SK-N-SH (cell line): ENCODE results near the gene AP1S1. TPM values are rescaled to one million over a fixed set of nuclear protein-coding genes. Genes with fewer than 3 reads are reported as not detected.

Experiments used
- CTCF ChIA-PET: fragments of 300-600, 350-600 bp; formaldehyde crosslinking; extraction: SDS; loops from one replicate; lab custom pipeline; 2021; lab: Yijun Ruan, JAX
- POLR2A ChIA-PET: fragments of 350-600 bp; sonication (Branson Sonifier 250); formaldehyde crosslinking; extraction: SDS; loops from one replicate; lab custom pipeline; 2020; ENCODE audit warnings: antibody characterized with exemption, inconsistent platforms; lab: Yijun Ruan, JAX
- DNase-seq: peaks from one replicate; pipeline ENCODE4 v3.0.0; 2012
- H2AFZ ChIP-seq: fragments of 200-600 bp; sonication (generic); 2 replicates; pipeline ENCODE4 v1.8.1; 2016; ENCODE audit warnings: antibody characterized with exemption, mild to moderate bottlenecking, low read depth
- H3F3A ChIP-seq: fragments of 200-600 bp; sonication (generic); replicated peaks from 2 replicates; pipeline ENCODE3; 2016; ENCODE audit warnings: antibody characterized with exemption, mild to moderate bottlenecking; ENCODE audit not compliant: insufficient read depth
- H3K27ac ChIP-seq, 2 experiments: fragments of 200-500 bp in 1 of 2; fragments of 200-600 bp in 1 of 2; sonication (Bioruptor generic) in 1 of 2; sonication (generic), shearing (Covaris generic) in 1 of 2; 2 replicates each; pipeline versions ENCODE4 v1.5.1 to v1.6.1; 2014 to 2016; ENCODE audit warnings: low read depth in 2 of 2, inconsistent platforms in 1 of 2, low read length in 1 of 2, mild to moderate bottlenecking in 1 of 2, mixed read lengths in 1 of 2
- H3K27me3 ChIP-seq: fragments of 200-600 bp; sonication (generic), shearing (Covaris generic); 2 replicates; pipeline ENCODE4 v1.6.1; 2016; ENCODE audit warnings: mixed run types; ENCODE audit not compliant: insufficient read depth
- H3K36me3 ChIP-seq, 2 experiments: fragments of 200-500 bp in 1 of 2; fragments of 200-600 bp in 1 of 2; sonication (Bioruptor generic) in 1 of 2; sonication (generic) in 1 of 2; replicated peaks in 1 of 2; 2 replicates each; pipeline versions ENCODE3 to v1.5.1; 2014 to 2016; ENCODE audit warnings: low read length in 1 of 2, mild to moderate bottlenecking in 1 of 2; ENCODE audit not compliant: insufficient read depth in 2 of 2, control insufficient read depth in 1 of 2
- H3K4me1 ChIP-seq, 2 experiments: fragments of 200-500 bp in 1 of 2; fragments of 200-600 bp in 1 of 2; sonication (Bioruptor generic) in 1 of 2; sonication (generic), shearing (Covaris generic) in 1 of 2; 2 replicates each; pipeline versions ENCODE4 v1.5.1 to v1.6.1; 2014 to 2016; ENCODE audit warnings: low read depth in 1 of 2, low read length in 1 of 2, mixed run types in 1 of 2; ENCODE audit not compliant: insufficient read depth in 2 of 2, control insufficient read depth in 1 of 2
- H3K4me2 ChIP-seq: fragments of 200-600 bp; sonication (generic), shearing (Covaris generic); 2 replicates; pipeline ENCODE4 v1.6.1; 2017; ENCODE audit warnings: mixed run types
- H3K4me3 ChIP-seq, 2 experiments: fragments of 200-500 bp in 1 of 2; fragments of 200-600 bp in 1 of 2; sonication (Bioruptor generic) in 1 of 2; sonication (generic), shearing (Covaris generic) in 1 of 2; 2 replicates each; pipeline versions ENCODE4 v1.5.1 to v1.8.1; 2014 to 2016; ENCODE audit warnings: low read depth in 2 of 2, inconsistent platforms in 1 of 2, low read length in 1 of 2, mild to moderate bottlenecking in 1 of 2, mixed read lengths in 1 of 2, moderate library complexity in 1 of 2
- H3K79me2 ChIP-seq: fragments of 200-600 bp; sonication (generic); 2 replicates; pipeline ENCODE4 v1.8.1; 2017; ENCODE audit warnings: mild to moderate bottlenecking; ENCODE audit not compliant: insufficient read depth
- H3K9ac ChIP-seq: fragments of 200-600 bp; sonication (generic); 2 replicates; pipeline ENCODE4 v1.6.1; 2017; ENCODE audit warnings: mixed run types
- H3K9me2 ChIP-seq: fragments of 200-600 bp; sonication (generic); 2 replicates; pipeline ENCODE4 v1.6.1; 2017; ENCODE audit warnings: mixed run types
- H3K9me3 ChIP-seq: fragments of 200-600 bp; sonication (generic); 2 replicates; pipeline ENCODE4 v1.6.1; 2017; ENCODE audit warnings: mixed run types, mild to moderate bottlenecking, moderate library complexity
- H4K20me1 ChIP-seq: fragments of 200-600 bp; sonication (generic); 2 replicates; pipeline ENCODE4 v1.6.1; 2017; ENCODE audit warnings: mild to moderate bottlenecking, mixed run types; ENCODE audit not compliant: insufficient read depth
- CHD2 ChIP-seq: fragments of 150-350 bp; IDR thresholded peaks from 2 replicates; pipeline ENCODE4 v1.6.1; 2018; ENCODE audit warnings: low read length; ENCODE audit not compliant: partially characterized antibody
- ELF1 ChIP-seq: IDR thresholded peaks from 2 replicates; pipeline ENCODE4 v1.4.0; 2012
- EZH2phosphoT487 ChIP-seq: fragments of 200-600 bp; sonication (generic); IDR thresholded peaks from 2 replicates; pipeline ENCODE4 v1.6.1; 2017; ENCODE audit warnings: low read depth, mixed run types, mild to moderate bottlenecking, antibody characterized with exemption, moderate library complexity, borderline replicate concordance
- FOSL2 ChIP-seq: IDR thresholded peaks from 2 replicates; pipeline ENCODE4 v1.4.0; 2012; ENCODE audit warnings: low read depth, mild to moderate bottlenecking, moderate library complexity, borderline replicate concordance
- FOXJ3 ChIP-seq: sonication (generic); formaldehyde crosslinking; IDR thresholded peaks from 2 replicates; pipeline ENCODE4 v1.5.1; 2020; ENCODE audit warnings: mild to moderate bottlenecking, missing genetic modification reagents
- FOXM1 ChIP-seq: IDR thresholded peaks from 2 replicates; pipeline ENCODE4 v1.4.0; 2012; ENCODE audit warnings: low read depth, mild to moderate bottlenecking
- GABPA ChIP-seq: IDR thresholded peaks from 2 replicates; pipeline ENCODE4 v1.4.0; 2012; ENCODE audit warnings: low read depth, mild to moderate bottlenecking
- JUND ChIP-seq: IDR thresholded peaks from 2 replicates; pipeline ENCODE4 v1.4.0; 2012
- MEF2A ChIP-seq: IDR thresholded peaks from 2 replicates; pipeline ENCODE4 v1.4.0; 2012; ENCODE audit warnings: low read depth, borderline replicate concordance
- MXI1 ChIP-seq: IDR thresholded peaks from 2 replicates; pipeline ENCODE4 v1.6.1; 2012; ENCODE audit warnings: mild to moderate bottlenecking, low read depth, low read length, improper control_type of control experiment
- NFIC ChIP-seq: IDR thresholded peaks from 2 replicates; pipeline ENCODE4 v1.4.0; 2012; ENCODE audit warnings: borderline replicate concordance
- NRF1 ChIP-seq: IDR thresholded peaks from 2 replicates; pipeline ENCODE4 v1.6.1; 2012; ENCODE audit warnings: low read depth, mild to moderate bottlenecking, low read length
- POLR2AphosphoS5 ChIP-seq: IDR thresholded peaks from 2 replicates; pipeline ENCODE4 v1.6.1; 2012; ENCODE audit warnings: low read depth, low read length
- RAD21 ChIP-seq: IDR thresholded peaks from 2 replicates; pipeline ENCODE4 v1.6.1; 2012; ENCODE audit warnings: mild to moderate bottlenecking, low read length
- RCOR1 ChIP-seq: fragments of 150-350 bp; IDR thresholded peaks from 2 replicates; pipeline ENCODE4 v1.6.1; 2017; ENCODE audit warnings: antibody characterized with exemption, low read length
- RXRA ChIP-seq: IDR thresholded peaks from 2 replicates; pipeline ENCODE4 v1.4.0; 2012; ENCODE audit warnings: low read depth, mild to moderate bottlenecking, borderline replicate concordance
- SIN3A ChIP-seq: IDR thresholded peaks from 2 replicates; pipeline ENCODE4 v1.6.1; 2012; ENCODE audit warnings: low read depth, mild to moderate bottlenecking, low read length, moderate library complexity, borderline replicate concordance
- SMC3 ChIP-seq: IDR thresholded peaks from 2 replicates; pipeline ENCODE4 v1.6.1; 2012; ENCODE audit warnings: low read depth, low read length, improper control_type of control experiment
- TCF12 ChIP-seq: IDR thresholded peaks from 2 replicates; pipeline ENCODE4 v1.4.0; 2012
- TEAD4 ChIP-seq: IDR thresholded peaks from 2 replicates; pipeline ENCODE4 v1.4.0; 2012; ENCODE audit warnings: mild to moderate bottlenecking, borderline replicate concordance; ENCODE audit not compliant: insufficient read depth
- WGBS: methylation state at CpG from one replicate; pipeline ENCODE4 v1.1.6; 2017; ENCODE audit warnings: low lambda C conversion rate; 5-methylcytosine and 5-hydroxymethylcytosine counted together
- polyA plus RNA-seq, 3 experiments: library from polyadenylated mRNA; depleted of rRNA; stranded (reverse); fragments of >200 nt; gene quantifications; 2 replicates each; pipeline ENCODE4 v1.2.3, GENCODE V29; 2012
- TF ChIP-seq, protein P1 (sequence below): fragments of 200-600 bp; sonication (generic); IDR thresholded peaks from 2 replicates; pipeline ENCODE4 v1.6.1; 2017; ENCODE audit warnings: antibody characterized with exemption, mild to moderate bottlenecking, moderate library complexity
- TF ChIP-seq, protein P2 (sequence below): IDR thresholded peaks from 2 replicates; pipeline ENCODE4 v1.6.1; 2012; ENCODE audit warnings: mild to moderate bottlenecking, low read depth, low read length, moderate library complexity
- TF ChIP-seq, protein P3 (sequence below): IDR thresholded peaks from 2 replicates; pipeline ENCODE4 v1.4.0; 2012; ENCODE audit warnings: low read depth
- TF ChIP-seq, protein P4 (sequence below): IDR thresholded peaks from 2 replicates; pipeline ENCODE4 v1.4.0; 2012; ENCODE audit warnings: low read depth, borderline replicate concordance
- TF ChIP-seq, protein P5 (sequence below): IDR thresholded peaks from 2 replicates; pipeline ENCODE4 v1.4.0; 2012; ENCODE audit warnings: low read depth, borderline replicate concordance

AP1S1 gene
- polyA plus RNA-seq, 1 of the 3 experiments (the other 2 are of a cell fraction), result 616 TPM

DNA sequence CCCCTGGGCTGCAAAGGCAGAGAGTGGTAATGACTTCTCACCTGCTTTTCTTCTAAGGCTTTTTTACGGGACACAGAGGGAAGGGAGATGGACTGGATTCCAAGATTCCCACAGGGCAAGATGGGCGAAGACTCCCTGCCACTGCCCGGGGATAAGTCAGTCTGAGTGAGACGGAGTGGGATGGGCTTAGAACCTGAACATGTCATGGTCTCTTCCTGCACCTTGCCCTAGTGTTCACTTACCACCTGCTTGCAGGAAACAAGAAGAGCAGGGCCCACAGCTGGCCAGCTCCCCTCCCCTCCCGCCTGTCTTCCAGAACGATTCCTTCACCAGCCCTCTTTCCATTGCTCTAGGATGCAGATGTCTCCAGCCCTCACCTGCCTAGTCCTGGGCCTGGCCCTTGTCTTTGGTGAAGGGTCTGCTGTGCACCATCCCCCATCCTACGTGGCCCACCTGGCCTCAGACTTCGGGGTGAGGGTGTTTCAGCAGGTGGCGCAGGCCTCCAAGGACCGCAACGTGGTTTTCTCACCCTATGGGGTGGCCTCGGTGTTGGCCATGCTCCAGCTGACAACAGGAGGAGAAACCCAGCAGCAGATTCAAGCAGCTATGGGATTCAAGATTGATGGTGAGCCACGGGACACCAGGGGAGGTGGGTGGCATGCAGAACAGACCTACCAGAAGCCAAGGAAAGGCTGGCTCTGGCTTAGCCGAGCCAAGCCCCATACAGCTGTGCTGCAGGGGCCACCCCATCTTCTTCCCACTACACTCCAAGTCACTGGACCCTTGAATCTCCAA lies 26.0 kb upstream of the AP1S1 start:
- Histone ChIP-seq H3K9me2 (no peaks in the 10 kb centered on the region), H3K4me3 (peak overlapping the region; percentile 46 to 85; a peak in 3 of 4 replicates), H2AFZ (no peak overlapping the region), H3F3A (peaks cover 87% of the 10 kb centered on the region), H3K4me1 (peaks cover 14 to 32% of the 10 kb centered on the region in 2 experiments; a peak in 3 of 4 replicates), H3K4me2 (peak overlapping the region; percentile 96), H3K9me3 (no peaks in the 10 kb centered on the region), H3K36me3 (peaks cover 4 to 60% of the 10 kb centered on the region in 2 experiments), H3K9ac (peak overlapping the region; percentile 95), H3K27me3 (no peaks in the 10 kb centered on the region), H4K20me1 (peaks cover 62% of the 10 kb centered on the region), H3K27ac (peak overlapping the region in 1 of 2 experiments; percentile 98; a peak in 2 of 4 replicates), H3K79me2 (peaks cover 86% of the 10 kb centered on the region)
- DNase-seq, result no peak
- WGBS, result 23% methylated on average over 14 of the region's 14 CpGs
- ChIA-PET CTCF (interaction anchor here (1.0 to 4.0 kb wide), 6 partner anchors 9 to 69 kb away, joined by 3 to 34 read pairs (median 12); no protein-coding TSS in a partner anchor), POLR2A (no interaction called here)
- TF ChIP-seq, protein P1, sequence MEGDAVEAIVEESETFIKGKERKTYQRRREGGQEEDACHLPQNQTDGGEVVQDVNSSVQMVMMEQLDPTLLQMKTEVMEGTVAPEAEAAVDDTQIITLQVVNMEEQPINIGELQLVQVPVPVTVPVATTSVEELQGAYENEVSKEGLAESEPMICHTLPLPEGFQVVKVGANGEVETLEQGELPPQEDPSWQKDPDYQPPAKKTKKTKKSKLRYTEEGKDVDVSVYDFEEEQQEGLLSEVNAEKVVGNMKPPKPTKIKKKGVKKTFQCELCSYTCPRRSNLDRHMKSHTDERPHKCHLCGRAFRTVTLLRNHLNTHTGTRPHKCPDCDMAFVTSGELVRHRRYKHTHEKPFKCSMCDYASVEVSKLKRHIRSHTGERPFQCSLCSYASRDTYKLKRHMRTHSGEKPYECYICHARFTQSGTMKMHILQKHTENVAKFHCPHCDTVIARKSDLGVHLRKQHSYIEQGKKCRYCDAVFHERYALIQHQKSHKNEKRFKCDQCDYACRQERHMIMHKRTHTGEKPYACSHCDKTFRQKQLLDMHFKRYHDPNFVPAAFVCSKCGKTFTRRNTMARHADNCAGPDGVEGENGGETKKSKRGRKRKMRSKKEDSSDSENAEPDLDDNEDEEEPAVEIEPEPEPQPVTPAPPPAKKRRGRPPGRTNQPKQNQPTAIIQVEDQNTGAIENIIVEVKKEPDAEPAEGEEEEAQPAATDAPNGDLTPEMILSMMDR, result peak; percentile 6; the same call in 1 of the 2 replicates
- TF ChIP-seq ELF1 (no peak), JUND (no peak), MEF2A (no peak), RAD21 (no peak), FOSL2 (peak; percentile 2; the same call in 1 of the 2 replicates), NFIC (no peak; the same call in none of the 2 replicates), CHD2 (no peak), EZH2phosphoT487 (no peak), FOXM1 (no peak), RXRA (no peak), RCOR1 (no peak), FOXJ3 (CRISPR knock-in tag) (no peak), SIN3A (0 out of 2 replicates have a peak, but pooled peaks have one; percentile 45), POLR2AphosphoS5 (peak; percentile 72), MXI1 (no peak), TCF12 (peak; percentile 21; the same call in 1 of the 2 replicates), GABPA (no peak), TEAD4 (no peak; the same call in 1 of the 2 replicates), SMC3 (no peak), NRF1 (no peak)
- TF ChIP-seq, protein P2, sequence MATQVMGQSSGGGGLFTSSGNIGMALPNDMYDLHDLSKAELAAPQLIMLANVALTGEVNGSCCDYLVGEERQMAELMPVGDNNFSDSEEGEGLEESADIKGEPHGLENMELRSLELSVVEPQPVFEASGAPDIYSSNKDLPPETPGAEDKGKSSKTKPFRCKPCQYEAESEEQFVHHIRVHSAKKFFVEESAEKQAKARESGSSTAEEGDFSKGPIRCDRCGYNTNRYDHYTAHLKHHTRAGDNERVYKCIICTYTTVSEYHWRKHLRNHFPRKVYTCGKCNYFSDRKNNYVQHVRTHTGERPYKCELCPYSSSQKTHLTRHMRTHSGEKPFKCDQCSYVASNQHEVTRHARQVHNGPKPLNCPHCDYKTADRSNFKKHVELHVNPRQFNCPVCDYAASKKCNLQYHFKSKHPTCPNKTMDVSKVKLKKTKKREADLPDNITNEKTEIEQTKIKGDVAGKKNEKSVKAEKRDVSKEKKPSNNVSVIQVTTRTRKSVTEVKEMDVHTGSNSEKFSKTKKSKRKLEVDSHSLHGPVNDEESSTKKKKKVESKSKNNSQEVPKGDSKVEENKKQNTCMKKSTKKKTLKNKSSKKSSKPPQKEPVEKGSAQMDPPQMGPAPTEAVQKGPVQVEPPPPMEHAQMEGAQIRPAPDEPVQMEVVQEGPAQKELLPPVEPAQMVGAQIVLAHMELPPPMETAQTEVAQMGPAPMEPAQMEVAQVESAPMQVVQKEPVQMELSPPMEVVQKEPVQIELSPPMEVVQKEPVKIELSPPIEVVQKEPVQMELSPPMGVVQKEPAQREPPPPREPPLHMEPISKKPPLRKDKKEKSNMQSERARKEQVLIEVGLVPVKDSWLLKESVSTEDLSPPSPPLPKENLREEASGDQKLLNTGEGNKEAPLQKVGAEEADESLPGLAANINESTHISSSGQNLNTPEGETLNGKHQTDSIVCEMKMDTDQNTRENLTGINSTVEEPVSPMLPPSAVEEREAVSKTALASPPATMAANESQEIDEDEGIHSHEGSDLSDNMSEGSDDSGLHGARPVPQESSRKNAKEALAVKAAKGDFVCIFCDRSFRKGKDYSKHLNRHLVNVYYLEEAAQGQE, result 0 out of 2 replicates have a peak, but pooled peaks have one; percentile 22
- TF ChIP-seq, protein P3, sequence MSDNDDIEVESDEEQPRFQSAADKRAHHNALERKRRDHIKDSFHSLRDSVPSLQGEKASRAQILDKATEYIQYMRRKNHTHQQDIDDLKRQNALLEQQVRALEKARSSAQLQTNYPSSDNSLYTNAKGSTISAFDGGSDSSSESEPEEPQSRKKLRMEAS, result no peak; the same call in 1 of the 2 replicates
- TF ChIP-seq, protein P4, sequence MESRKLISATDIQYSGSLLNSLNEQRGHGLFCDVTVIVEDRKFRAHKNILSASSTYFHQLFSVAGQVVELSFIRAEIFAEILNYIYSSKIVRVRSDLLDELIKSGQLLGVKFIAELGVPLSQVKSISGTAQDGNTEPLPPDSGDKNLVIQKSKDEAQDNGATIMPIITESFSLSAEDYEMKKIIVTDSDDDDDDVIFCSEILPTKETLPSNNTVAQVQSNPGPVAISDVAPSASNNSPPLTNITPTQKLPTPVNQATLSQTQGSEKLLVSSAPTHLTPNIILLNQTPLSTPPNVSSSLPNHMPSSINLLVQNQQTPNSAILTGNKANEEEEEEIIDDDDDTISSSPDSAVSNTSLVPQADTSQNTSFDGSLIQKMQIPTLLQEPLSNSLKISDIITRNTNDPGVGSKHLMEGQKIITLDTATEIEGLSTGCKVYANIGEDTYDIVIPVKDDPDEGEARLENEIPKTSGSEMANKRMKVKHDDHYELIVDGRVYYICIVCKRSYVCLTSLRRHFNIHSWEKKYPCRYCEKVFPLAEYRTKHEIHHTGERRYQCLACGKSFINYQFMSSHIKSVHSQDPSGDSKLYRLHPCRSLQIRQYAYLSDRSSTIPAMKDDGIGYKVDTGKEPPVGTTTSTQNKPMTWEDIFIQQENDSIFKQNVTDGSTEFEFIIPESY, result peak; percentile 11; the same call in 1 of the 2 replicates
- TF ChIP-seq, protein P5, sequence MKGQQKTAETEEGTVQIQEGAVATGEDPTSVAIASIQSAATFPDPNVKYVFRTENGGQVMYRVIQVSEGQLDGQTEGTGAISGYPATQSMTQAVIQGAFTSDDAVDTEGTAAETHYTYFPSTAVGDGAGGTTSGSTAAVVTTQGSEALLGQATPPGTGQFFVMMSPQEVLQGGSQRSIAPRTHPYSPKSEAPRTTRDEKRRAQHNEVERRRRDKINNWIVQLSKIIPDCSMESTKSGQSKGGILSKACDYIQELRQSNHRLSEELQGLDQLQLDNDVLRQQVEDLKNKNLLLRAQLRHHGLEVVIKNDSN, result no peak
